SK-N-SH (cell line): ENCODE results near the gene PRKCA. TPM values are rescaled to one million over a fixed set of nuclear protein-coding genes. Genes with fewer than 3 reads are reported as not detected.

Experiments used
- CTCF ChIA-PET: fragments of 300-600, 350-600 bp; formaldehyde crosslinking; extraction: SDS; loops from one replicate; lab custom pipeline; 2021; lab: Yijun Ruan, JAX
- POLR2A ChIA-PET: fragments of 350-600 bp; sonication (Branson Sonifier 250); formaldehyde crosslinking; extraction: SDS; loops from one replicate; lab custom pipeline; 2020; ENCODE audit warnings: antibody characterized with exemption, inconsistent platforms; lab: Yijun Ruan, JAX
- DNase-seq: peaks from one replicate; pipeline ENCODE4 v3.0.0; 2012
- H2AFZ ChIP-seq: fragments of 200-600 bp; sonication (generic); 2 replicates; pipeline ENCODE4 v1.8.1; 2016; ENCODE audit warnings: antibody characterized with exemption, mild to moderate bottlenecking, low read depth
- H3F3A ChIP-seq: fragments of 200-600 bp; sonication (generic); replicated peaks from 2 replicates; pipeline ENCODE3; 2016; ENCODE audit warnings: antibody characterized with exemption, mild to moderate bottlenecking; ENCODE audit not compliant: insufficient read depth
- H3K27ac ChIP-seq, 2 experiments: fragments of 200-500 bp in 1 of 2; fragments of 200-600 bp in 1 of 2; sonication (Bioruptor generic) in 1 of 2; sonication (generic), shearing (Covaris generic) in 1 of 2; 2 replicates each; pipeline versions ENCODE4 v1.5.1 to v1.6.1; 2014 to 2016; ENCODE audit warnings: low read depth in 2 of 2, inconsistent platforms in 1 of 2, low read length in 1 of 2, mild to moderate bottlenecking in 1 of 2, mixed read lengths in 1 of 2
- H3K27me3 ChIP-seq: fragments of 200-600 bp; sonication (generic), shearing (Covaris generic); 2 replicates; pipeline ENCODE4 v1.6.1; 2016; ENCODE audit warnings: mixed run types; ENCODE audit not compliant: insufficient read depth
- H3K36me3 ChIP-seq, 2 experiments: fragments of 200-500 bp in 1 of 2; fragments of 200-600 bp in 1 of 2; sonication (Bioruptor generic) in 1 of 2; sonication (generic) in 1 of 2; replicated peaks in 1 of 2; 2 replicates each; pipeline versions ENCODE3 to v1.5.1; 2014 to 2016; ENCODE audit warnings: low read length in 1 of 2, mild to moderate bottlenecking in 1 of 2; ENCODE audit not compliant: insufficient read depth in 2 of 2, control insufficient read depth in 1 of 2
- H3K4me1 ChIP-seq, 2 experiments: fragments of 200-500 bp in 1 of 2; fragments of 200-600 bp in 1 of 2; sonication (Bioruptor generic) in 1 of 2; sonication (generic), shearing (Covaris generic) in 1 of 2; 2 replicates each; pipeline versions ENCODE4 v1.5.1 to v1.6.1; 2014 to 2016; ENCODE audit warnings: low read depth in 1 of 2, low read length in 1 of 2, mixed run types in 1 of 2; ENCODE audit not compliant: insufficient read depth in 2 of 2, control insufficient read depth in 1 of 2
- H3K4me2 ChIP-seq: fragments of 200-600 bp; sonication (generic), shearing (Covaris generic); 2 replicates; pipeline ENCODE4 v1.6.1; 2017; ENCODE audit warnings: mixed run types
- H3K4me3 ChIP-seq, 2 experiments: fragments of 200-500 bp in 1 of 2; fragments of 200-600 bp in 1 of 2; sonication (Bioruptor generic) in 1 of 2; sonication (generic), shearing (Covaris generic) in 1 of 2; 2 replicates each; pipeline versions ENCODE4 v1.5.1 to v1.8.1; 2014 to 2016; ENCODE audit warnings: low read depth in 2 of 2, inconsistent platforms in 1 of 2, low read length in 1 of 2, mild to moderate bottlenecking in 1 of 2, mixed read lengths in 1 of 2, moderate library complexity in 1 of 2
- H3K79me2 ChIP-seq: fragments of 200-600 bp; sonication (generic); 2 replicates; pipeline ENCODE4 v1.8.1; 2017; ENCODE audit warnings: mild to moderate bottlenecking; ENCODE audit not compliant: insufficient read depth
- H3K9ac ChIP-seq: fragments of 200-600 bp; sonication (generic); 2 replicates; pipeline ENCODE4 v1.6.1; 2017; ENCODE audit warnings: mixed run types
- H3K9me2 ChIP-seq: fragments of 200-600 bp; sonication (generic); 2 replicates; pipeline ENCODE4 v1.6.1; 2017; ENCODE audit warnings: mixed run types
- H3K9me3 ChIP-seq: fragments of 200-600 bp; sonication (generic); 2 replicates; pipeline ENCODE4 v1.6.1; 2017; ENCODE audit warnings: mixed run types, mild to moderate bottlenecking, moderate library complexity
- H4K20me1 ChIP-seq: fragments of 200-600 bp; sonication (generic); 2 replicates; pipeline ENCODE4 v1.6.1; 2017; ENCODE audit warnings: mild to moderate bottlenecking, mixed run types; ENCODE audit not compliant: insufficient read depth
- ELF1 ChIP-seq: IDR thresholded peaks from 2 replicates; pipeline ENCODE4 v1.4.0; 2012
- EP300 ChIP-seq, 2 experiments: IDR thresholded peaks; 2 replicates each; pipeline versions ENCODE4 v1.4.0 to v1.6.1; 2012; ENCODE audit warnings: borderline replicate concordance in 1 of 2, low read depth in 1 of 2, low read length in 1 of 2
- FOSL2 ChIP-seq: IDR thresholded peaks from 2 replicates; pipeline ENCODE4 v1.4.0; 2012; ENCODE audit warnings: low read depth, mild to moderate bottlenecking, moderate library complexity, borderline replicate concordance
- FOXJ3 ChIP-seq: sonication (generic); formaldehyde crosslinking; IDR thresholded peaks from 2 replicates; pipeline ENCODE4 v1.5.1; 2020; ENCODE audit warnings: mild to moderate bottlenecking, missing genetic modification reagents
- FOXM1 ChIP-seq: IDR thresholded peaks from 2 replicates; pipeline ENCODE4 v1.4.0; 2012; ENCODE audit warnings: low read depth, mild to moderate bottlenecking
- GABPA ChIP-seq: IDR thresholded peaks from 2 replicates; pipeline ENCODE4 v1.4.0; 2012; ENCODE audit warnings: low read depth, mild to moderate bottlenecking
- GATA2 ChIP-seq: sonication (generic); formaldehyde crosslinking; IDR thresholded peaks from 2 replicates; pipeline ENCODE4 v1.5.0; 2020; ENCODE audit warnings: mild to moderate bottlenecking, missing genetic modification reagents
- NRF1 ChIP-seq: IDR thresholded peaks from 2 replicates; pipeline ENCODE4 v1.6.1; 2012; ENCODE audit warnings: low read depth, mild to moderate bottlenecking, low read length
- RAD21 ChIP-seq: IDR thresholded peaks from 2 replicates; pipeline ENCODE4 v1.6.1; 2012; ENCODE audit warnings: mild to moderate bottlenecking, low read length
- WGBS: methylation state at CpG from one replicate; pipeline ENCODE4 v1.1.6; 2017; ENCODE audit warnings: low lambda C conversion rate; 5-methylcytosine and 5-hydroxymethylcytosine counted together
- polyA plus RNA-seq, 3 experiments: library from polyadenylated mRNA; depleted of rRNA; stranded (reverse); fragments of >200 nt; gene quantifications; 2 replicates each; pipeline ENCODE4 v1.2.3, GENCODE V29; 2012

The PRKCA gene
- polyA plus RNA-seq, 1 of the 3 experiments (the other 2 are of a cell fraction) = 108 TPM

DNA sequence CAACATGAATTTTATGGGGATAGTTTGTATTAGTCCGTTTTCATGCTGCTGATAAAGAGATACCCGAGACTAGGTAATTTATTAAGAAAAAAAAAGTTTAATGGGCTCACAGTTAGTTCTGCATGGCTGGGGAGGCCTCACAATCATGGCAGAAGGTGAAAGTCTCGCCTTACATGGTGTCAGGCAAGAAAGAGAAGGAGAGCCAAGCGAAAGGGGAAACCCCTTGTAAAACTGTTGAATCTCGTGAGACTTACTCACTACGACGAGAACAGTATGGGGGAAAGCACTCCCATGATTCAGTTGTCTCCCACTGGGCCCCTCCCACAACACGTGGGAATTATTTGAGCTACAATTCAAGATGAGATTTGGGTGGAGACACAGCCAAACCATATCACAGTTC, 181.5 kb downstream of the PRKCA start:
- Histone ChIP-seq H3K4me3 (no peak overlapping the region), H3K9me2 (no peaks in the 10 kb centered on the region), H3K79me2 (peaks cover 99% of the 10 kb centered on the region), H4K20me1 (peaks cover 16% of the 10 kb centered on the region; the same call in 1 of the 2 replicates), H3K4me1 (no peaks in the 10 kb centered on the region; a peak in 1 of 4 replicates), H3K27ac (no peak overlapping the region), H2AFZ (no peak overlapping the region), H3K9me3 (no peaks in the 10 kb centered on the region), H3K9ac (no peak overlapping the region), H3K27me3 (no peaks in the 10 kb centered on the region), H3F3A (peaks cover 8% of the 10 kb centered on the region), H3K4me2 (no peak overlapping the region), H3K36me3 (peaks cover 0 to 31% of the 10 kb centered on the region in 2 experiments)
- ChIA-PET POLR2A (no interaction called here), CTCF (interaction anchor here (1.2 to 3.8 kb wide), 4 partner anchors 9 to 86 kb away, joined by 3 to 19 read pairs (median 6); no protein-coding TSS in a partner anchor)
- TF ChIP-seq RAD21 = no peak
- no peak for DNase-seq
- WGBS = 91% methylated on average over 8 of the region's 8 CpGs

DNA sequence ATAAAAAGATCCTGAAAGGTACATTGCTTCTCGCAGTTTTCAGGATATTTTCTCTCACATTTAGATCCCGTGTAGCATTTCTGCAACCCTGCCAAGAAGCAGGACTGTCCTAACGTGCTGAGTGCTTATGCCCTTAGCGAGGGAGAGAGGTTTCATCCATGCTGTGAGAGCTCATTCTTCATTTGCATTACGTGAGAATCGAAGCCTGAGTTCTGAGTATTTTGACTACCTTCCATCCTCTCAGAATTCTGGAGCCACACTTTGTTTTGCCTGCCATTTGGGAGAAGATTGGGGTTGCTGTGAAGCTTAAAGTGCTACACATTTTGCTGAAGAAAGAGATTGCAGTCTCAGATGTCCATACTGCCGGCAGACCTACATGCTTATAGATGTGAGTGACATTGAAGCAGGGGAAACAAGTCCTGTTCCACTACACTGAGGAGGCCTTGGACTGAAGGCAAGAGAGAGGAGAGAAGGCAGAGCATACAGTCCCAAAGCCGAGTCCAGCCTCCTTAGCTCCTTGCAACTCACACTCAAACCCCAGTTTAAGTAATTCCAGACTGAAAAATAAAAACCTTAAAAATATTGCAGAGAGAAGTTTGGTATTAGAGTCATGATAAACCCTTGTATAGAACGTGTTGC, 183.0 kb downstream of the PRKCA start:
- no peak for DNase-seq
- Histone ChIP-seq H3K4me3 (no peak overlapping the region), H3K4me2 (no peak overlapping the region), H3K27me3 (no peaks in the 10 kb centered on the region), H3K4me1 (no peaks in the 10 kb centered on the region; a peak in 1 of 4 replicates), H3K79me2 (peaks cover 97% of the 10 kb centered on the region), H3K27ac (peak overlapping the region in 1 of 2 experiments; percentile 4; a peak in 1 of 4 replicates), H2AFZ (no peak overlapping the region), H3K9ac (no peak overlapping the region), H3K9me3 (no peaks in the 10 kb centered on the region), H3F3A (peaks cover 7% of the 10 kb centered on the region), H3K36me3 (peaks cover 0 to 28% of the 10 kb centered on the region in 2 experiments), H4K20me1 (peaks cover 16% of the 10 kb centered on the region; the same call in 1 of the 2 replicates), H3K9me2 (no peaks in the 10 kb centered on the region)
- ChIA-PET CTCF (interaction anchor here (0.9 to 3.8 kb wide), 4 partner anchors 15 to 82 kb away, joined by 3 to 19 read pairs (median 5); no protein-coding TSS in a partner anchor), POLR2A (no interaction called here)
- TF ChIP-seq FOXJ3 (CRISPR knock-in tag) (no peak), ELF1 (no peak), FOSL2 (no peak), FOXM1 (no peak), GABPA (no peak)
- 94% methylated on average over 9 of the region's 9 CpGs for WGBS

DNA sequence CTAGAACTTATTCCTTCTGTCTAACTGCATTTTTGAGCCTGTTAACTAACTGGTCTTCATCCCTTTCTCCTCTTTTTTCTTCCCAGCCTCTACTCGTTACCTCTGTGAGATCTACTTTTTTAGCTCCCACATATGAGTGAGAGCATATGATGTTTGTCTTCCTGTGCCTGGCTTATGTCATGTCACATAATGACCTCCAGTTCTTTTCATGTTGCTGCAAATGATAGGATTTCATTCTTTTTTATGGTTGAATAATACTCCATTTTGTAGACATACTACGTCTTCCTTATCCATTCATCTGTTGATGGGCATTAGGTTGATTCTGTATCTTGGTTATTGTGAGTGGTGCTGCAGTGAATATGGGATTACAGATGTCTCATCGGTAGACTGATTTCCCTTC, 184.7 kb downstream of the PRKCA start:
- H3K36me3 ChIP-seq = peaks cover 0 to 21% of the 10 kb centered on the region in 2 experiments
- H3K27me3 ChIP-seq = no peaks in the 10 kb centered on the region
- no peak for DNase-seq
- H3K79me2 ChIP-seq = peaks cover 97% of the 10 kb centered on the region
- H3K27ac ChIP-seq = no peak overlapping the region
- H3K4me1 ChIP-seq = peaks cover 5 to 16% of the 10 kb centered on the region in 2 experiments
- no peak overlapping the region for H2AFZ ChIP-seq
- H3K4me2 ChIP-seq = no peak overlapping the region
- CTCF ChIA-PET = interaction anchor here (0.9 kb wide), 1 partner anchor 15 kb away, joined by 3 read pairs; no protein-coding TSS in a partner anchor
- TF ChIP-seq NRF1 (no peak), EP300 (IDR thresholded peaks at IDR 0.05; ENCODE audit: borderline replicate concordance in 1 of 2, low read depth in 1 of 2, low read length in 1 of 2) (no peak), GATA2 (CRISPR knock-in tag) (no peak), GABPA (no peak)
- TF ChIP-seq, all 33 proteins: peak for 0
- POLR2A ChIA-PET = no interaction called here
- H3K9me2 ChIP-seq = no peaks in the 10 kb centered on the region
- H3K9ac ChIP-seq = no peak overlapping the region
- over 99% methylated on average over 3 of the region's 3 CpGs for WGBS
- H3K9me3 ChIP-seq = no peaks in the 10 kb centered on the region
- peaks cover 16% of the 10 kb centered on the region; the same call in 1 of the 2 replicates for H4K20me1 ChIP-seq
- no peak overlapping the region for H3K4me3 ChIP-seq
- peaks cover 19% of the 10 kb centered on the region for H3F3A ChIP-seq
